ENCODE measurements around the gene MR1. TPM values are rescaled to one million over a fixed set of nuclear protein-coding genes. Genes with fewer than 3 reads are reported as not detected.

Gene MR1
- total and polyA plus RNA-seq, 2 of the 13 experiments (the other 11 are each of a cell fraction or from before 2014, with no cell fraction given) = 7.7 to 10.4 TPM

DNA sequence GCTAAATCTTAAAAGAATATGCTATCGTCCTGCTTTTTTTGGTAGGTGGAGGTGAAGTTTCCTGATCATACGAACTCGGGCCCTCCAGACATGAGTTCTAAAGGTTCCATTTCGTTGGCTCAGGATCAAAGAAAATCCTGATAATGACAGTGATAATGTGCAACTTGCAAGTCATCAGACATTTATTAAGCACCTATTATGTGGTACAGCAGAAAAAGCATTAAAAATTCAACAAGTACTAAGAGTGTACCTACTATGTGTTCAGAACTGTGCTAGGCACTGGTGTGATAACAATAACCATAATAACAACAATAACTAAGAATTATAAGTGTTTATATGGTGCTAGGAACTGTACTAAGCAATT lies 50.8 kb downstream of the MR1 start:
- Histone ChIP-seq H4K20me1 (ENCODE audit: insufficient read depth, low read length) (peaks cover 3% of the 10 kb centered on the region; the same call in 1 of the 2 replicates), H3K4me3 (replicated peaks in 1 of 3; ENCODE audit: insufficient read depth in 1 of 3, low read depth in 2 of 3, low read length in 3 of 3) (no peak overlapping the region), H3K36me3 (replicated peaks in 1 of 2; ENCODE audit: control insufficient read depth in 1 of 2, insufficient read depth in 2 of 2, low read length in 2 of 2) (no peaks in the 10 kb centered on the region), H3K79me2 (ENCODE audit: insufficient read depth, low read length) (peaks cover 4% of the 10 kb centered on the region), H3K4me2 (ENCODE audit: low read depth, low read length) (peak overlapping the region; percentile 55), H3K4me1 (ENCODE audit: insufficient read depth, low read length) (peaks cover 34% of the 10 kb centered on the region), H3K9ac (ENCODE audit: insufficient read depth, low read depth, low read length) (no peak overlapping the region), H2AFZ (ENCODE audit: low read length) (no peak overlapping the region), H3K27me3 (ENCODE audit: control insufficient read depth in 1 of 2, insufficient read depth in 2 of 2, low read length in 2 of 2) (no peaks in the 10 kb centered on the region; a peak in 1 of 5 replicates), H3K9me3 (ENCODE audit: low read length) (no peaks in the 10 kb centered on the region), H3K27ac (ENCODE audit: extremely low read length, insufficient read depth, low read length) (no peak overlapping the region)
- no TSS peak for BruUV-seq (replicated peaks)
- ATAC-seq (no peak), FAIRE-seq (no peak), DNase-seq (ENCODE audit: low spot score) (no peak)
- CTCF ChIA-PET (ENCODE audit: low intra/inter-chr PET ratio, low total read pairs) = interaction anchor here (1.6 to 1.7 kb wide), 2 partner anchors 46 to 57 kb away, joined by 5 to 20 read pairs; no protein-coding TSS in a partner anchor
- 3% methylated on average over 4 of the region's 4 CpGs for WGBS (ENCODE audit: low lambda C conversion rate)
- TF ChIP-seq SMARCC2 (IDR thresholded peaks at IDR 0.05) = no peak
- 0 out of 2 replicates have a peak, but pooled peaks have one; percentile 6 for TF ChIP-seq KLF11 (CRISPR knock-in tag; IDR thresholded peaks at IDR 0.05)
- TF ChIP-seq ZKSCAN1 (IDR thresholded peaks at IDR 0.05; ENCODE audit: low read length) = peak; percentile 78
- TF ChIP-seq ZNF317 (CRISPR knock-in tag; IDR thresholded peaks at IDR 0.05) = peak; percentile 1; the same call in 1 of the 2 replicates
- in situ Hi-C loops (cut with HindIII; ENCODE audit: extremely low pct_ligation_motif_present, low pct_unique_long_range_greater_than_20kb) (no loop called here), intact Hi-C loops (cut with micrococcal nuclease; ENCODE audit: unreplicated experiment) (loop anchor here (1.0 to 5.0 kb wide), 2 partner anchors 58 to 202 kb away; no protein-coding TSS in a partner anchor)
- POLR2A ChIA-PET = interaction anchor here (0.7 to 1.0 kb wide), 3 partner anchors 20 to 58 kb away, joined by 3 to 4 read pairs (median 3); no protein-coding TSS in a partner anchor

DNA sequence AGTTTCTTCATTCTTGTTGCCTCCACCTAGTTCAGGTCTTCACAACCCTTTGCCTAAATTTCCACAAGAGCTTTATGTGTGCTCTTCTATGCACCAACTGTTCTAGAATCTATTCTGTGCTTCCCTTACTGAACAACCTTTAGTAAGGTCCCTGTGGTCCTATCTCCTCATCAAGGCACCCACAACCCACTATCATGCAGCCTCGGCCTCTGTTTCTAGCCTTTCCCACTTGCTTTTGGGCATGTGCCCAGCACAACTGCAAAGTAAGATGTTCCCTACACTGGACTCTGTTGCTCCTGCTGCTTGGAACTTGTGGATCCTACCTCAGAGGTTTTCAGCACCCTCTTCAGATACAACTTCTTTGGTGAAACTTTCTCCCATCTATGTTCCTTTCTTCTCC lies 52.3 kb downstream of the MR1 start:
- WGBS (ENCODE audit: low lambda C conversion rate) = 92% methylated on average over 1 of the region's 1 CpG
- Histone ChIP-seq H3K27me3 (ENCODE audit: control insufficient read depth in 1 of 2, insufficient read depth in 2 of 2, low read length in 2 of 2) (no peaks in the 10 kb centered on the region; a peak in 2 of 5 replicates), H3K4me3 (replicated peaks in 1 of 3; ENCODE audit: insufficient read depth in 1 of 3, low read depth in 2 of 3, low read length in 3 of 3) (no peak overlapping the region), H3K4me1 (ENCODE audit: insufficient read depth, low read length) (peaks cover 33% of the 10 kb centered on the region), H3K79me2 (ENCODE audit: insufficient read depth, low read length) (peaks cover 19% of the 10 kb centered on the region), H3K9me3 (ENCODE audit: low read length) (no peaks in the 10 kb centered on the region), H3K9ac (ENCODE audit: insufficient read depth, low read depth, low read length) (no peak overlapping the region), H3K4me2 (ENCODE audit: low read depth, low read length) (no peak overlapping the region), H3K27ac (ENCODE audit: extremely low read length, insufficient read depth, low read length) (no peak overlapping the region), H3K36me3 (replicated peaks in 1 of 2; ENCODE audit: control insufficient read depth in 1 of 2, insufficient read depth in 2 of 2, low read length in 2 of 2) (no peaks in the 10 kb centered on the region), H4K20me1 (ENCODE audit: insufficient read depth, low read length) (peaks cover 8% of the 10 kb centered on the region; the same call in 1 of the 2 replicates), H2AFZ (ENCODE audit: low read length) (no peak overlapping the region)
- FAIRE-seq (no peak), DNase-seq (ENCODE audit: low spot score) (no peak), ATAC-seq (no peak)
- no TSS peak for BruUV-seq (replicated peaks)
- no peak for TF ChIP-seq MAX (IDR thresholded peaks at IDR 0.05)
- CTCF ChIA-PET (ENCODE audit: low intra/inter-chr PET ratio, low total read pairs) = no interaction called here
- in situ Hi-C loops (cut with HindIII; ENCODE audit: extremely low pct_ligation_motif_present, low pct_unique_long_range_greater_than_20kb) = loop anchor here (5.0 kb wide), 1 partner anchor 56 kb away; no protein-coding TSS in a partner anchor
- POLR2A ChIA-PET = interaction anchor here (0.6 to 5.3 kb wide), 3 partner anchors 10 to 41 kb away, joined by 3 to 57 read pairs (median 4); no protein-coding TSS in a partner anchor
- intact Hi-C loops (cut with micrococcal nuclease; ENCODE audit: unreplicated experiment) = loop anchor here (5.0 kb wide), 1 partner anchor 64 kb away; the partner anchor contains the start of gene STX6
